WTC11 (cell line): ENCODE results near the gene CLEC17A. TPM values are rescaled to one million over a fixed set of nuclear protein-coding genes. Genes with fewer than 3 reads are reported as not detected.

Experiments
- ATAC-seq: fragments of 200-7000 bp; cut with Tn5 transposase; 2 replicates; pipeline ENCODE4 v1.10.0; 2021; ENCODE audit warnings: mild to moderate bottlenecking, moderate library complexity
- CTCF ChIA-PET: fragments of 300-600 bp; sonication (Branson Sonifier 250); formaldehyde crosslinking; loops from one replicate; lab custom pipeline; 2021; ENCODE audit warnings: antibody characterized with exemption; lab: Charles Lee
- POLR2A ChIA-PET: fragments of 350-600 bp; sonication (Branson Sonifier 250); formaldehyde crosslinking; loops from one replicate; lab custom pipeline; 2021; ENCODE audit warnings: antibody characterized with exemption; lab: Charles Lee
- DNase-seq: peaks from one replicate; pipeline ENCODE4 v3.0.0; 2021; ENCODE audit warnings: low spot score
- H3K27ac Mint-ChIP-seq: 2 replicates; pipeline ENCODE4 v1.8.0; 2021; ENCODE audit warnings: mixed read lengths
- H3K27me3 Mint-ChIP-seq: 2 replicates; pipeline ENCODE4 v1.8.0; 2021; ENCODE audit warnings: low read depth, mild to moderate bottlenecking, moderate library complexity, mixed read lengths
- H3K36me3 Mint-ChIP-seq: 2 replicates; pipeline ENCODE4 v1.8.0; 2021; ENCODE audit warnings: mixed read lengths
- H3K4me1 Mint-ChIP-seq: 2 replicates; pipeline ENCODE4 v1.8.0; 2022; ENCODE audit warnings: mixed read lengths
- H3K4me3 Mint-ChIP-seq: 2 replicates; pipeline ENCODE4 v1.8.0; 2021; ENCODE audit warnings: mild to moderate bottlenecking, moderate library complexity, mixed read lengths
- H3K9me3 Mint-ChIP-seq: 2 replicates; pipeline ENCODE4 v1.8.0; 2021; ENCODE audit warnings: mixed read lengths
- E2F5 ChIP-seq: sonication (generic); formaldehyde crosslinking; IDR thresholded peaks from 2 replicates; pipeline ENCODE4 v1.8.1; 2022; ENCODE audit warnings: mild to moderate bottlenecking, moderate library complexity, missing genetic modification reagents
- ERG ChIP-seq: fragments of 250-450 bp; sonication (Bioruptor Pico); IDR thresholded peaks from 2 replicates; pipeline ENCODE4 v1.8.0; 2021; ENCODE audit warnings: mild to moderate bottlenecking
- ESRRA ChIP-seq: sonication (generic); formaldehyde crosslinking; IDR thresholded peaks from 2 replicates; pipeline ENCODE4 v1.8.1; 2022; ENCODE audit warnings: mild to moderate bottlenecking, missing genetic modification reagents, borderline replicate concordance
- ETV6 ChIP-seq: sonication (generic); formaldehyde crosslinking; IDR thresholded peaks from 2 replicates; pipeline ENCODE4 v1.8.1; 2022; ENCODE audit warnings: mild to moderate bottlenecking, missing genetic modification reagents
- FOXP1 ChIP-seq: sonication (generic); formaldehyde crosslinking; IDR thresholded peaks from 2 replicates; pipeline ENCODE4 v1.8.0; 2022; ENCODE audit warnings: missing genetic modification reagents, mild to moderate bottlenecking, moderate library complexity, borderline replicate concordance
- GRHL2 ChIP-seq: fragments of 250-450 bp; sonication (Bioruptor Pico); IDR thresholded peaks from 2 replicates; pipeline ENCODE4 v1.8.0; 2022; ENCODE audit warnings: mild to moderate bottlenecking, moderate library complexity; ENCODE audit not compliant: insufficient replicate concordance, severe bottlenecking
- HMGA2 ChIP-seq: fragments of 250-450 bp; sonication (Bioruptor Pico); IDR thresholded peaks from 2 replicates; pipeline ENCODE4 v1.4.0; 2021; ENCODE audit warnings: mild to moderate bottlenecking, moderate library complexity
- JAZF1 ChIP-seq: fragments of 250-450 bp; sonication (Bioruptor Pico); IDR thresholded peaks from 2 replicates; pipeline ENCODE4 v1.9.0; 2021; ENCODE audit warnings: moderate library complexity, mild to moderate bottlenecking, inconsistent platforms
- MLX ChIP-seq: sonication (generic); formaldehyde crosslinking; IDR thresholded peaks from 2 replicates; pipeline ENCODE4 v1.8.1; 2023; ENCODE audit warnings: mild to moderate bottlenecking, missing genetic modification reagents, moderate library complexity
- MXD4 ChIP-seq: fragments of 250-450 bp; sonication (Bioruptor Pico); IDR thresholded peaks from 2 replicates; pipeline ENCODE4 v1.8.0; 2021; ENCODE audit warnings: mild to moderate bottlenecking, moderate library complexity, borderline replicate concordance
- MYBL2 ChIP-seq: sonication (generic); formaldehyde crosslinking; IDR thresholded peaks from 2 replicates; pipeline ENCODE4 v1.8.1; 2023; ENCODE audit warnings: mild to moderate bottlenecking, moderate library complexity, missing genetic modification reagents
- NFE2L1 ChIP-seq: sonication (generic); formaldehyde crosslinking; IDR thresholded peaks from 2 replicates; pipeline ENCODE4 v1.8.1; 2023; ENCODE audit warnings: missing genetic modification reagents
- STAT6 ChIP-seq: sonication (generic); formaldehyde crosslinking; conservative IDR thresholded peaks from 2 replicates; pipeline ENCODE4 v1.8.1; 2023; ENCODE audit warnings: mild to moderate bottlenecking, low read depth, missing genetic modification reagents, moderate library complexity
- TCF7 ChIP-seq: sonication (generic); formaldehyde crosslinking; IDR thresholded peaks from 2 replicates; pipeline ENCODE4 v1.8.0; 2022; ENCODE audit warnings: mild to moderate bottlenecking, low read depth, missing genetic modification reagents, moderate library complexity
- TEAD4 ChIP-seq: sonication (generic); formaldehyde crosslinking; IDR thresholded peaks from 2 replicates; pipeline ENCODE4 v1.8.0; 2022; ENCODE audit warnings: mild to moderate bottlenecking, missing genetic modification reagents
- TP53 ChIP-seq: sonication (generic); formaldehyde crosslinking; IDR thresholded peaks from 2 replicates; pipeline ENCODE4 v1.8.1; 2023; ENCODE audit warnings: mild to moderate bottlenecking, missing genetic modification reagents
- ZBTB43 ChIP-seq: sonication (generic); formaldehyde crosslinking; IDR thresholded peaks from 2 replicates; pipeline ENCODE4 v1.8.1; 2023; ENCODE audit warnings: mild to moderate bottlenecking, missing genetic modification reagents
- ZMAT4 ChIP-seq: fragments of 250-450 bp; sonication (Bioruptor Pico); IDR thresholded peaks from 2 replicates; pipeline ENCODE4 v1.9.0; 2021; ENCODE audit warnings: mild to moderate bottlenecking
- ZNF121 ChIP-seq: sonication (generic); formaldehyde crosslinking; IDR thresholded peaks from 2 replicates; pipeline ENCODE4 v1.8.0; 2023; ENCODE audit warnings: missing genetic modification reagents
- ZNF263 ChIP-seq: sonication (generic); formaldehyde crosslinking; IDR thresholded peaks from 2 replicates; pipeline ENCODE4 v1.8.1; 2022; ENCODE audit warnings: low read depth, mild to moderate bottlenecking, moderate library complexity, missing genetic modification reagents
- ZNF281 ChIP-seq: sonication (generic); formaldehyde crosslinking; IDR thresholded peaks from 2 replicates; pipeline ENCODE4 v1.8.0; 2023; ENCODE audit warnings: mild to moderate bottlenecking, missing genetic modification reagents
- ZNF396 ChIP-seq: fragments of 250-450 bp; sonication (Bioruptor Pico); IDR thresholded peaks from 2 replicates; pipeline ENCODE4 v1.8.0; 2021; ENCODE audit warnings: mild to moderate bottlenecking, moderate library complexity, borderline replicate concordance
- ZNF423 ChIP-seq: fragments of 250-450 bp; sonication (Bioruptor Pico); IDR thresholded peaks from 2 replicates; pipeline ENCODE4 v2.1.2; 2022; ENCODE audit warnings: mild to moderate bottlenecking, moderate library complexity
- total RNA-seq: library from RNA; stranded (reverse); gene quantifications from 3 replicates; pipeline ENCODE4 v1.2.3, GENCODE V29; 2021

The CLEC17A gene
- total RNA-seq, 1 experiment from 2014 or later = not detected

- Mint-ChIP-seq H3K27me3 (peaks cover 7% of the 10 kb centered on the region; the same call in 1 of the 2 replicates), H3K4me1 (no peaks in the 10 kb centered on the region), H3K9me3 (peaks cover 28% of the 10 kb centered on the region), H3K36me3 (peaks cover 8% of the 10 kb centered on the region), H3K4me3 (no peak overlapping the region), H3K27ac (no peak overlapping the region)
- TF ChIP-seq NFE2L1 (CRISPR knock-in tag) (no peak), ZNF396 (no peak), TCF7 (CRISPR knock-in tag) (no peak), MYBL2 (no peak), MXD4 (no peak), FOXP1 (CRISPR knock-in tag) (no peak), JAZF1 (CRISPR knock-in tag) (no peak), ZNF281 (no peak), MLX (CRISPR knock-in tag) (no peak), TEAD4 (no peak)
- DNase-seq (no peak), ATAC-seq (no peak)
- ChIA-PET POLR2A (no interaction called here), CTCF (no interaction called here)
Observed at GRCh38 chr19:14614099-14614412, 31.2 kb downstream of the CLEC17A start.

- no peak overlapping the region for H3K4me3 Mint-ChIP-seq
- no peak for ATAC-seq
- H3K27me3 Mint-ChIP-seq = peaks cover 13% of the 10 kb centered on the region; the same call in 1 of the 2 replicates
- H3K4me1 Mint-ChIP-seq = no peaks in the 10 kb centered on the region
- H3K27ac Mint-ChIP-seq = no peak overlapping the region
- H3K9me3 Mint-ChIP-seq = peaks cover 32% of the 10 kb centered on the region
- ChIA-PET POLR2A (no interaction called here), CTCF (no interaction called here)
- H3K36me3 Mint-ChIP-seq = peaks cover 8% of the 10 kb centered on the region
- no peak for DNase-seq
- no peak for TF ChIP-seq ESRRA (CRISPR knock-in tag)
- no peak for TF ChIP-seq ZNF121 (CRISPR knock-in tag)
- no peak for TF ChIP-seq E2F5 (CRISPR knock-in tag)
- TF ChIP-seq ZBTB43 (CRISPR knock-in tag) = no peak
- no peak for TF ChIP-seq ZNF263 (CRISPR knock-in tag)
- no peak for TF ChIP-seq GRHL2 (CRISPR knock-in tag)
- TF ChIP-seq TP53 (CRISPR knock-in tag) = no peak
- TF ChIP-seq STAT6 (CRISPR knock-in tag) = no peak
- TF ChIP-seq ERG = no peak
- TF ChIP-seq TCF7 (CRISPR knock-in tag) = no peak
- no peak for TF ChIP-seq TEAD4
- no peak for TF ChIP-seq FOXP1 (CRISPR knock-in tag)
- TF ChIP-seq HMGA2 (CRISPR knock-in tag) = no peak
- no peak for TF ChIP-seq ETV6 (CRISPR knock-in tag)
- no peak for TF ChIP-seq MLX (CRISPR knock-in tag)
- no peak for TF ChIP-seq ZMAT4
- no peak for TF ChIP-seq ZNF423 (CRISPR knock-in tag)
Observed at GRCh38 chr19:14615623-14616022, 32.7 kb downstream of the CLEC17A start.
